Neural cell (in vitro differentiated cells): ENCODE measurements around the gene CTNNB1.

Experiments
- EZH2 ChIP-seq: fragments of 200-600, 300-800 bp; shearing (Covaris generic), sonication (generic); IDR thresholded peaks from 2 replicates; pipeline ENCODE4 v1.6.1; 2014; ENCODE audit warnings: antibody characterized with exemption, low read length, borderline replicate concordance, mild to moderate bottlenecking; ENCODE audit not compliant: insufficient read depth, poor library complexity, severe bottlenecking
- POLR2AphosphoS5 ChIP-seq: IDR thresholded peaks from 2 replicates; pipeline ENCODE4 v1.6.1; 2012
- TAF1 ChIP-seq: IDR thresholded peaks from 2 replicates; pipeline ENCODE4 v1.6.1; 2012; ENCODE audit warnings: low read depth
- TF ChIP-seq, protein P1 (sequence below): fragments of 450-650 bp; IDR thresholded peaks from 2 replicates; pipeline ENCODE4 v1.5.1; 2014; ENCODE audit warnings: antibody characterized with exemption, mild to moderate bottlenecking, moderate library complexity; ENCODE audit not compliant: poor library complexity, severe bottlenecking

DNA sequence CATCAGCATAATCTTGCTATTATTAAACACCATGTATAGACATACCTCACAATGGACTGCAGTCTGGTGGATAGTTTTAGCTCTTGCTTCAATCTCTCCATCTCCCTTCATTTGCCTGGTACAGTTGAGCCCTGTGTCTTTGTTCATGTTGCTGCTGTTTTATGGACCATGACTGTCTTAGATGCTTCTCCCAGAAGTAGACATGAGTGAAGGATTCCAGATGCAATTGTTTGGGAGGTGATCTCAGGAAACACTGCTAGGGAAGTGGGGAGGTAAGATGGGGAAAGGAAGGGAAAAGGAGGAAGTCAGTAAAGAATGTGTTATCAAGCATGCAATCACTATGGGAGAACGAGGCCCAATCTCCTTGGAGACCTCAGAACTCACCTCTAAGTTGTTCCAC lies 36.3 kb upstream of the CTNNB1 start:
- TF ChIP-seq EZH2 (no peak), TAF1 (no peak), POLR2AphosphoS5 (no peak)
- TF ChIP-seq, protein P1, sequence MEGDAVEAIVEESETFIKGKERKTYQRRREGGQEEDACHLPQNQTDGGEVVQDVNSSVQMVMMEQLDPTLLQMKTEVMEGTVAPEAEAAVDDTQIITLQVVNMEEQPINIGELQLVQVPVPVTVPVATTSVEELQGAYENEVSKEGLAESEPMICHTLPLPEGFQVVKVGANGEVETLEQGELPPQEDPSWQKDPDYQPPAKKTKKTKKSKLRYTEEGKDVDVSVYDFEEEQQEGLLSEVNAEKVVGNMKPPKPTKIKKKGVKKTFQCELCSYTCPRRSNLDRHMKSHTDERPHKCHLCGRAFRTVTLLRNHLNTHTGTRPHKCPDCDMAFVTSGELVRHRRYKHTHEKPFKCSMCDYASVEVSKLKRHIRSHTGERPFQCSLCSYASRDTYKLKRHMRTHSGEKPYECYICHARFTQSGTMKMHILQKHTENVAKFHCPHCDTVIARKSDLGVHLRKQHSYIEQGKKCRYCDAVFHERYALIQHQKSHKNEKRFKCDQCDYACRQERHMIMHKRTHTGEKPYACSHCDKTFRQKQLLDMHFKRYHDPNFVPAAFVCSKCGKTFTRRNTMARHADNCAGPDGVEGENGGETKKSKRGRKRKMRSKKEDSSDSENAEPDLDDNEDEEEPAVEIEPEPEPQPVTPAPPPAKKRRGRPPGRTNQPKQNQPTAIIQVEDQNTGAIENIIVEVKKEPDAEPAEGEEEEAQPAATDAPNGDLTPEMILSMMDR, result no peak
